NB4 (cell line): ENCODE measurements around the gene SRPK1.

Experiments
- POLR2A ChIP-seq: IDR thresholded peaks from 2 replicates; pipeline ENCODE4 v1.6.1; 2011; ENCODE audit warnings: mild to moderate bottlenecking; ENCODE audit not compliant: insufficient read length; ENCODE audit errors: extremely low read depth
- TF ChIP-seq, protein P1 (sequence below): IDR thresholded peaks from one replicate; pipeline ENCODE4 v1.5.1; 2012; ENCODE audit warnings: low read depth, low read length

DNA sequence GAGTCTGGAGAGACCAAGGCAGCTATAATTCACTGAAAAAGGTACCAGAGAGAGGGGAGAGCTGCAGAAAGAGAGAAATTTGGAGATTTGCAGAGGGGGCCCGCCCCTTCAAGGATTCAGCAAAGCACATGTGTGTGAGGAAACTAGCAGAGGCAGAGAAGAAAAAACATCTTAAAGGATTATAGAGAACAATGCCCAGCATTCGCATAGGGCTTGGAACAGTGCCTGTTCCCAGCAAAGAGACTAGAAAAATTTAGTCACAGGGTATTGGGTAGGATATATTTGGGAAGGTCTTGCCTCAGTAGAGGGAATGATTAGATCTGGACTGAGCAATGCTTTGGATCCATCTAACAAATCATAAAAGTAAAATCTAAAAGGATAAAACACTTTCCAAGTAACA lies 44.0 kb downstream of the SRPK1 start:
- TF ChIP-seq, protein P1, sequence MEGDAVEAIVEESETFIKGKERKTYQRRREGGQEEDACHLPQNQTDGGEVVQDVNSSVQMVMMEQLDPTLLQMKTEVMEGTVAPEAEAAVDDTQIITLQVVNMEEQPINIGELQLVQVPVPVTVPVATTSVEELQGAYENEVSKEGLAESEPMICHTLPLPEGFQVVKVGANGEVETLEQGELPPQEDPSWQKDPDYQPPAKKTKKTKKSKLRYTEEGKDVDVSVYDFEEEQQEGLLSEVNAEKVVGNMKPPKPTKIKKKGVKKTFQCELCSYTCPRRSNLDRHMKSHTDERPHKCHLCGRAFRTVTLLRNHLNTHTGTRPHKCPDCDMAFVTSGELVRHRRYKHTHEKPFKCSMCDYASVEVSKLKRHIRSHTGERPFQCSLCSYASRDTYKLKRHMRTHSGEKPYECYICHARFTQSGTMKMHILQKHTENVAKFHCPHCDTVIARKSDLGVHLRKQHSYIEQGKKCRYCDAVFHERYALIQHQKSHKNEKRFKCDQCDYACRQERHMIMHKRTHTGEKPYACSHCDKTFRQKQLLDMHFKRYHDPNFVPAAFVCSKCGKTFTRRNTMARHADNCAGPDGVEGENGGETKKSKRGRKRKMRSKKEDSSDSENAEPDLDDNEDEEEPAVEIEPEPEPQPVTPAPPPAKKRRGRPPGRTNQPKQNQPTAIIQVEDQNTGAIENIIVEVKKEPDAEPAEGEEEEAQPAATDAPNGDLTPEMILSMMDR = no peak
- no peak for TF ChIP-seq POLR2A
